ENCODE measurements around the gene CAPZA2.

Gene CAPZA2

GRCh38 chr7:116862951-116863670 is 724 bp downstream of the CAPZA2 start:
- no peak for DNase-seq (ENCODE audit: low spot score)

- DNase-seq (ENCODE audit: low spot score), result no peak
These were observed 1.6 kb downstream of the CAPZA2 start for GRCh38 chr7:116863936-116864500.

- no peak for DNase-seq (ENCODE audit: low spot score)
These were observed 8.8 kb downstream of the CAPZA2 start for GRCh38 chr7:116871061-116871700.

GRCh38 chr7:116872026-116872425 is 9.6 kb downstream of the CAPZA2 start:
- DNase-seq (ENCODE audit: low spot score), result no peak

GRCh38 chr7:116873619-116874018 is 11.2 kb downstream of the CAPZA2 start:
- no peak for DNase-seq (ENCODE audit: low spot score)

GRCh38 chr7:116876664-116877442 is 14.5 kb downstream of the CAPZA2 start:
- DNase-seq (ENCODE audit: low spot score), result no peak

- DNase-seq (ENCODE audit: low spot score), result no peak
These were observed 15.2 kb downstream of the CAPZA2 start for GRCh38 chr7:116877443-116878217.

GRCh38 chr7:116884691-116885090 is 22.3 kb downstream of the CAPZA2 start:
- DNase-seq (ENCODE audit: low spot score), result no peak

GRCh38 chr7:116885724-116886123 is 23.3 kb downstream of the CAPZA2 start:
- no peak for DNase-seq (ENCODE audit: low spot score)

- no peak for DNase-seq (ENCODE audit: low spot score)
These were observed 24.3 kb downstream of the CAPZA2 start for GRCh38 chr7:116886543-116887156.

GRCh38 chr7:116888895-116889294 is 26.5 kb downstream of the CAPZA2 start:
- DNase-seq (ENCODE audit: low spot score), result no peak

GRCh38 chr7:116895849-116896248 is 33.5 kb downstream of the CAPZA2 start:
- DNase-seq (ENCODE audit: low spot score), result no peak

GRCh38 chr7:116897661-116898060 is 35.3 kb downstream of the CAPZA2 start:
- no peak for DNase-seq (ENCODE audit: low spot score)

GRCh38 chr7:116899308-116899707 is 36.9 kb downstream of the CAPZA2 start:
- no peak for DNase-seq (ENCODE audit: low spot score)

GRCh38 chr7:116901143-116901542 is 38.8 kb downstream of the CAPZA2 start:
- DNase-seq (ENCODE audit: low spot score), result no peak

- DNase-seq (ENCODE audit: low spot score), result no peak
These were observed 40.5 kb downstream of the CAPZA2 start for GRCh38 chr7:116902867-116903266.

GRCh38 chr7:116906391-116906790 is 44.0 kb downstream of the CAPZA2 start:
- DNase-seq (ENCODE audit: low spot score), result no peak

GRCh38 chr7:116910383-116910782 is 48.0 kb downstream of the CAPZA2 start:
- DNase-seq (ENCODE audit: low spot score), result no peak

GRCh38 chr7:116911801-116912200 is 49.4 kb downstream of the CAPZA2 start:
- no peak for DNase-seq (ENCODE audit: low spot score)

GRCh38 chr7:116912269-116912909 is 50.0 kb downstream of the CAPZA2 start:
- no peak for DNase-seq (ENCODE audit: low spot score)

GRCh38 chr7:116918704-116919103 is 56.3 kb downstream of the CAPZA2 start:
- DNase-seq (ENCODE audit: low spot score), result no peak

All from CD4-positive, alpha-beta T cell treated with Interleukin-2 at 100 ng/mL for 4 hours (primary cell).